Liver (tissue), 3 donors: ENCODE measurements around the gene NEUROD4.

Experiments
- ATF3 ChIP-seq: IDR thresholded peaks from 2 replicates; pipeline ENCODE4 v1.6.1; 2016; ENCODE audit warnings: antibody characterized with exemption
- CTCF ChIP-seq: fragments of 150-350 bp; IDR thresholded peaks from 2 replicates; pipeline ENCODE4 v1.5.1; 2017; ENCODE audit warnings: improper control_type of control experiment, low read depth, low read length; ENCODE audit not compliant: missing input control
- EGR1 ChIP-seq, 2 donors: IDR thresholded peaks; 2 replicates each; pipeline ENCODE4 v1.6.1; 2016 to 2018; ENCODE audit warnings: antibody characterized with exemption in 2 of 2, low read depth in 2 of 2
- FOXA1 ChIP-seq: IDR thresholded peaks from 2 replicates; pipeline ENCODE4 v1.6.1; 2016; ENCODE audit warnings: antibody characterized with exemption
- FOXA2 ChIP-seq: IDR thresholded peaks from 2 replicates; pipeline ENCODE4 v1.6.1; 2016; ENCODE audit warnings: antibody characterized with exemption
- GABPA ChIP-seq, 2 donors: IDR thresholded peaks in 1 of 2; conservative IDR thresholded peaks in 1 of 2; 2 replicates each; pipeline ENCODE4 v1.6.1; 2016; ENCODE audit warnings: antibody characterized with exemption in 2 of 2, mild to moderate bottlenecking in 1 of 2, moderate library complexity in 1 of 2
- JUND ChIP-seq, 2 donors: IDR thresholded peaks; 2 replicates each; pipeline ENCODE4 v1.6.1; 2016; ENCODE audit warnings: antibody characterized with exemption in 2 of 2
- MAX ChIP-seq: IDR thresholded peaks from 2 replicates; pipeline ENCODE4 v1.6.1; 2016; ENCODE audit warnings: antibody characterized with exemption
- RAD21 ChIP-seq, 2 donors: IDR thresholded peaks; 2 replicates each; pipeline ENCODE4 v1.6.1; 2016; ENCODE audit warnings: antibody characterized with exemption in 2 of 2, mild to moderate bottlenecking in 2 of 2
- REST ChIP-seq: IDR thresholded peaks from 2 replicates; pipeline ENCODE4 v1.6.1; 2016; ENCODE audit warnings: antibody characterized with exemption, mild to moderate bottlenecking
- RXRA ChIP-seq, 2 donors: IDR thresholded peaks; 2 replicates each; pipeline ENCODE4 v1.6.1; 2017 to 2018; ENCODE audit warnings: antibody characterized with exemption in 2 of 2, mild to moderate bottlenecking in 1 of 2
- SP1 ChIP-seq: IDR thresholded peaks from 2 replicates; pipeline ENCODE4 v1.6.1; 2018; ENCODE audit warnings: antibody characterized with exemption, mild to moderate bottlenecking
- TAF1 ChIP-seq: conservative IDR thresholded peaks from 2 replicates; pipeline ENCODE4 v1.6.1; 2016; ENCODE audit warnings: antibody characterized with exemption, mild to moderate bottlenecking
- YY1 ChIP-seq: IDR thresholded peaks from 2 replicates; pipeline ENCODE4 v1.6.1; 2016; ENCODE audit warnings: antibody characterized with exemption, mild to moderate bottlenecking
- donor health status: healthy.
- donor health status: healthy.

- no peak for TF ChIP-seq MAX
- no peak for TF ChIP-seq CTCF
- no peak for TF ChIP-seq REST
- TF ChIP-seq YY1, result no peak
- TF ChIP-seq RXRA (IDR thresholded peaks at IDR 0.05), result no peak
- TF ChIP-seq RAD21 (IDR thresholded peaks at IDR 0.05), result no peak
- no peak for TF ChIP-seq GABPA (IDR thresholded peaks at IDR 0.05 in 1 of 2, conservative IDR thresholded peaks at IDR 0.05 in 1 of 2)
- no peak for TF ChIP-seq TAF1
- no peak for TF ChIP-seq FOXA2
- no peak for TF ChIP-seq SP1
- TF ChIP-seq JUND (IDR thresholded peaks at IDR 0.05), result no peak
- TF ChIP-seq ATF3, result no peak
- TF ChIP-seq EGR1 (IDR thresholded peaks at IDR 0.05; ENCODE audit: low read depth in 2 of 2), result no peak
- no peak for TF ChIP-seq FOXA1
Measured at GRCh38 chr12:54974279-54974678, 45.5 kb upstream of the NEUROD4 start.
